ENCODE results near the gene GNAL.

- no peak for TF ChIP-seq CTCF (IDR thresholded peaks at IDR 0.05; ENCODE audit: insufficient read depth, low read depth, low read length)
- no peak for TF ChIP-seq EZH2 (IDR thresholded peaks at IDR 0.05; ENCODE audit: insufficient read depth, low read length)
These were observed 172.7 kb downstream of the GNAL start for GRCh38 chr18:11861583-11862288.
